HL-60/S4 (cell line): Measurements from ENCODE around the gene ADRB1.

Experiments
- in situ Hi-C: fragments of 300-500 bp; cut with MboI; formaldehyde crosslinking; loops from 2 replicates; pipeline ENCODE4 v1.14.3; 2022; ENCODE audit warnings: low sequenced_read_pairs

The ADRB1 gene

DNA sequence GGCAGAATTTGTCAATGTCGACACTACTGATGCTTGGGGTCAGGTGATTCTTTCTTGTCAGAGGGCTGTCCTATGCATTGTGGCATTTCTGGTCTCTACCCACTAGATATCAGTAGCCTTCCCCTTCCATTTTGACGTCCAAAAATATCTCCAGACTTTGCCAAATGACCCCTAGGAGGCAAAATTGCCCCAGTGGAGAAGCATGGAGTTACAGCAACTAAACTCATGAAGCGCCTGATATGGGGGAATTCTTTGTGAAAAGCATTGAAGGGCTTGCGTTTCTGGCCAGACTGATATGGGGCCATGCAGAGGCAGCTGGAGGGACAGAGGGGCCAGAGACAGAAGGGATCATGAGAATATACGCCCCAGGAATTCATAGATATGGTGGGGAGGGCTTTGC, 43.6 kb downstream of the ADRB1 start:
- in situ Hi-C loops: no loop called here

DNA sequence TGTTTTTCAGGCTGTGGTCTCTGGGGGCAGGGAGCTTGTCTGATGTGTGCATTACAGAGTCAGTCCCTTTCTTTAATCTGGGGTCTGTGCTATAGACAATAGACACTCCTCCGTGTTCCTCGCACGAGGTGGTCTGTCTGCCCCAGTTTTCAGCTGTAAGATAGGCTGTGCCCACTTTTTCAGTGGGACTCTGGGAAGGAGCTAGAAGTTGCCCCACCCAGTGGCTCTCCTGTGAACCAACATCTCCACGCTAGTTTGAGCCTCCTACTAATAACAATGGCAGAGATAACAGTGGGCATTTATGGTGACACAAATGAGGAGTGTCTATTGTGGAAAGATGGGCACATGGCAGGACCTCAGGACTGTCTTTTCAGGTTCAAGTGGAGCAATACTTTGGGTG, 44.0 kb downstream of the ADRB1 start:
- in situ Hi-C loops: no loop called here

DNA sequence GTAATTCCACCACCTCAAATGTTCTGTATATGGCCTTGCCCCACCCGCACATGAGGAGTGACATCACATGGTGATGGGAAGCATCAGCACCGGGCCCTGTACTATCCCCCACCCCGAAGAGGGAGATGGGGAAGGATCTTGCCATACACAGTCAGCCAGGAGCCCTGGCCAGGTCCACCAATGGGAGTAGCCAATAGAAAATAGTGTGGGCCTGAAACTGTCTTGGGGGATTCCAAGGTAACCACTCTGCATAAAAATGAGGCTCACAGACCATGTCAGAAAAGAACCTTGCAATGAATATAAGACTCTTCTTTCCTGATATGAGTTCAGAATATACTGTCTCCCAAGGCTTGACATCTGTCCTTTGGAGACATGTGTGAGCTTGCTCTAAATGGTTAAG, 51.1 kb downstream of the ADRB1 start:
- in situ Hi-C loops: no loop called here

DNA sequence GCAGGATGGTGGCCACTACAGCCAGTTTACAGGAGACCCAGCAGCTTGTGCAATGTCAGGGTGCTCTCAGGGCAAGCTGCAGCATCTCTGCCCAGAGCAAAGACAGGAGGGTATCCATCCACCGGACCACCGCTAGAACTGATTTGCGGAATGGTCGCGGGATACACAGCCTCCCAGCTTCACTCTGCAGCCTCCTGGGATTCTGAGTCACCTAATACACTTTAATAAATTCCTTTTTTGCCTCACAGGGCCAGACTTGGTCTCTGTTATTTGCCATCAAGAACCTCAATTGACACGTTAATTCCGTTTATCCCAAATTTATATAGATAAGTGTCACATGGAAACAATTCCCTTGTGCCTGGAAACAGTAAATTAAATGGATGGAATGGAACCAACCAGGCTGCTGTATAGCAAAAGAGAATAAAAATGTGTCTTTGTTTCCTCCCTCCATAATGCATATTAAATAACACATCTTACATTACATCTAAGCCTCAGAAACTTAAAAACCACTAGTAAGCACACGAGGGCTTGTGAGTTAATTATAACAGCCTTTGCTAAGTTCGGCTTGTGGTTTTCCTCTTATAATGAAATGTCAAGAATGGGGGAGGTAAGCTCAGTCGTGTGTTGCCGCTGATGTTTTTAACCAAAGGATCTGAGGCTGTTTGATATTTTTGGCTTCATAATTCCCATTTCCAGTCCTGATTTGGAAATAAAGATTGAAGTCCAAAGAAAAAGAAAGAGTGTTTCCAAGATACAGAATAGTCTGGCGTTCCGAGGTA, 52.1 kb downstream of the ADRB1 start:
- in situ Hi-C loops: no loop called here
